Duodenal mucosa (tissue), 2 donors: ENCODE results near the gene ELOVL6.

Source experiments
- H3K27ac ChIP-seq: one replicate; pipeline ENCODE4 v1.7.0; 2013; ENCODE audit warnings: low read depth, low read length
- H3K27me3 ChIP-seq, 2 donors: one replicate each; pipeline ENCODE4 v1.7.0; 2013; ENCODE audit warnings: low read length in 2 of 2, control low read depth in 1 of 2; ENCODE audit not compliant: insufficient read depth in 2 of 2, control insufficient read depth in 1 of 2
- H3K36me3 ChIP-seq, 2 donors: one replicate each; pipeline ENCODE4 v1.7.0; 2013; ENCODE audit warnings: low read length in 2 of 2, control low read depth in 1 of 2; ENCODE audit not compliant: insufficient read depth in 2 of 2, control insufficient read depth in 1 of 2
- H3K4me1 ChIP-seq, 2 donors: one replicate each; pipeline ENCODE4 v1.7.0; 2013; ENCODE audit warnings: low read length in 2 of 2, control low read depth in 1 of 2; ENCODE audit not compliant: insufficient read depth in 2 of 2, control insufficient read depth in 1 of 2
- H3K4me3 ChIP-seq, 2 donors: one replicate each; pipeline ENCODE4 v1.7.0; 2013; ENCODE audit warnings: low read length in 2 of 2, low read depth in 1 of 2
- H3K9ac ChIP-seq, 2 donors: one replicate each; pipeline ENCODE4 v1.7.0; 2013; ENCODE audit warnings: low read length in 2 of 2, low read depth in 1 of 2
- H3K9me3 ChIP-seq, 2 donors: one replicate each; pipeline ENCODE4 v1.7.0; 2013; ENCODE audit warnings: low read length in 2 of 2, control low read depth in 1 of 2; ENCODE audit not compliant: control insufficient read depth in 1 of 2

Gene ELOVL6

DNA sequence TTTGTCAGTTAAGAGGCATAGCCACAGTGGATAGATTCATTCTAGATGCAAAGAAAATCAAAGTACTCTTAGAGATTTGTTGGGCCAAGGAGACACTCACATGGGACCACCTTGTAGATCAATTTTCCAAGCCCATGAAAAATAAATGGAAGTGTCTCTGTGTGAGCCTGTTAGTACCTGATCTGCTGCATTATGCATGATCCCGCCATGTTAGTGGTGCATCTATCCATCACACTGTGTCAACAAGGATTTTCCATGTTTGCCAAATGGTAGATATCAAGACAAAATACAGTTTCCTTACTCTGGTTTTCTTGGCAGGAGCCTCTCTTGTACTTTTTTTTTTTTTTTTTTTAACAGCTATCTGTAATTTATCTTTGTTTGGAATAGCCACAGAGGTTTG, 173.4 kb downstream of the ELOVL6 start:
- H3K27me3 ChIP-seq, result no peaks in the 10 kb centered on the region
- no peak overlapping the region for H3K9ac ChIP-seq
- no peaks in the 10 kb centered on the region for H3K36me3 ChIP-seq
- H3K4me1 ChIP-seq, result no peaks in the 10 kb centered on the region
- no peak overlapping the region for H3K4me3 ChIP-seq
- H3K27ac ChIP-seq, result no peak overlapping the region
- no peaks in the 10 kb centered on the region for H3K9me3 ChIP-seq

GRCh38 chr4:110022457-110022856, 176.0 kb downstream of the ELOVL6 start:
- Histone ChIP-seq H3K4me1 (no peaks in the 10 kb centered on the region), H3K27ac (no peak overlapping the region), H3K27me3 (no peaks in the 10 kb centered on the region), H3K9me3 (no peaks in the 10 kb centered on the region), H3K36me3 (no peaks in the 10 kb centered on the region), H3K4me3 (no peak overlapping the region), H3K9ac (no peak overlapping the region)

- H3K4me3 ChIP-seq, result no peak overlapping the region
- H3K4me1 ChIP-seq, result no peaks in the 10 kb centered on the region
- no peaks in the 10 kb centered on the region for H3K9me3 ChIP-seq
- H3K9ac ChIP-seq, result no peak overlapping the region
- no peak overlapping the region for H3K27ac ChIP-seq
- no peaks in the 10 kb centered on the region for H3K27me3 ChIP-seq
- no peaks in the 10 kb centered on the region for H3K36me3 ChIP-seq
Observed at GRCh38 chr4:110020646-110021443, 177.6 kb downstream of the ELOVL6 start.

DNA sequence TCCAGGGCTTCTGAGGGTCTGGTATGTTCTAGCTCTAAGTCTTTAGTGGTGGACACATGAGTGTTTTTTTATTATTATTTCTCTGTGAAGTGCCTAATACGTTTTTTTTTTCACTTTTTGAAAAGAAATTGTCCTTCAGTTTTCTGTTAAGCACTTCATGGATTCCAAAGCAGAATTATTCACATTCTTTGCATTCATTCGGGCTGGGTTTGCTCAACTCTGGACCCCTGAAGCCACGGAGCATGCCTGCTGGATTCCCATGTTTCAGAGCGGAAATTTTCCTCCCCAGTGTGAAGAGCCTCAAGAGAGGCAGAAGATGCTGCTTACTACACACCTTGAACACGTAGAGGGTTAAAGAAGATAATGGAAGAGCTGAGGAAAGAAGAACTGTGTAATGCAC, 178.3 kb downstream of the ELOVL6 start:
- Histone ChIP-seq H3K27ac (no peak overlapping the region), H3K9me3 (no peaks in the 10 kb centered on the region), H3K9ac (no peak overlapping the region), H3K27me3 (no peaks in the 10 kb centered on the region), H3K4me3 (no peak overlapping the region), H3K4me1 (no peaks in the 10 kb centered on the region), H3K36me3 (no peaks in the 10 kb centered on the region)

GRCh38 chr4:110019153-110019552, 179.3 kb downstream of the ELOVL6 start:
- no peak overlapping the region for H3K4me3 ChIP-seq
- H3K36me3 ChIP-seq, result no peaks in the 10 kb centered on the region
- H3K27ac ChIP-seq, result no peak overlapping the region
- no peaks in the 10 kb centered on the region for H3K27me3 ChIP-seq
- no peak overlapping the region for H3K9ac ChIP-seq
- H3K4me1 ChIP-seq, result no peaks in the 10 kb centered on the region
- no peaks in the 10 kb centered on the region for H3K9me3 ChIP-seq

DNA sequence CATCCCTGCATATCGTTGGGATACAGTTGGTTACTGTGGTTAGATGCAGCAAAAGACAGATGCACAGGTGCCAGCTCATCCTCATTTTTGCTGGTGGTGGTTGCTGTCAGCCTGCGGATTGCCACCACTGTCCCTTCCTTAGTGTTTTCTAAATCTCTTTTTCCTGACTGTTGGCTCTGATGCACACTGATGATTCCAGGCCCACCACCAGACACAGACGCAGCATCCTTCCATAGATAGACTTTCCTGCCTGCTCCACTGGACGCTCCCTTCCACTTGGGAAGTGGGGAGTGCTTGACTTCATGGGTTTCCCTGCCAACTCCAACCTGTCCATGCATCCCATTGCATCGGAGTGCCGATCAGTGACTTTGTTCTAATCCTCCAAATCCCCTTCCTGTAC, 184.2 kb downstream of the ELOVL6 start:
- Histone ChIP-seq H3K4me3 (no peak overlapping the region), H3K9me3 (no peaks in the 10 kb centered on the region), H3K27ac (no peak overlapping the region), H3K4me1 (no peaks in the 10 kb centered on the region), H3K9ac (no peak overlapping the region), H3K27me3 (no peaks in the 10 kb centered on the region), H3K36me3 (no peaks in the 10 kb centered on the region)

- Histone ChIP-seq H3K9ac (no peak overlapping the region), H3K27ac (no peak overlapping the region), H3K9me3 (no peaks in the 10 kb centered on the region), H3K27me3 (no peaks in the 10 kb centered on the region), H3K4me1 (no peaks in the 10 kb centered on the region), H3K4me3 (no peak overlapping the region), H3K36me3 (no peaks in the 10 kb centered on the region)
Observed at GRCh38 chr4:110012917-110013316, 185.5 kb downstream of the ELOVL6 start.

GRCh38 chr4:110010797-110011196, 187.6 kb downstream of the ELOVL6 start:
- no peaks in the 10 kb centered on the region for H3K36me3 ChIP-seq
- no peaks in the 10 kb centered on the region for H3K27me3 ChIP-seq
- no peak overlapping the region for H3K27ac ChIP-seq
- H3K4me3 ChIP-seq, result no peak overlapping the region
- no peak overlapping the region for H3K9ac ChIP-seq
- no peaks in the 10 kb centered on the region for H3K9me3 ChIP-seq
- H3K4me1 ChIP-seq, result peaks cover 6 to 12% of the 10 kb centered on the region in 2 donors

- Histone ChIP-seq H3K4me1 (peaks cover 6 to 12% of the 10 kb centered on the region in 2 donors), H3K9ac (no peak overlapping the region), H3K27ac (no peak overlapping the region), H3K36me3 (no peaks in the 10 kb centered on the region), H3K27me3 (no peaks in the 10 kb centered on the region), H3K4me3 (no peak overlapping the region), H3K9me3 (no peaks in the 10 kb centered on the region)
Observed at GRCh38 chr4:110009550-110009949, 188.9 kb downstream of the ELOVL6 start.

GRCh38 chr4:110008540-110008939, 189.9 kb downstream of the ELOVL6 start:
- no peak overlapping the region for H3K4me3 ChIP-seq
- no peak overlapping the region for H3K9ac ChIP-seq
- peaks cover 6 to 12% of the 10 kb centered on the region in 2 donors for H3K4me1 ChIP-seq
- no peaks in the 10 kb centered on the region for H3K27me3 ChIP-seq
- H3K36me3 ChIP-seq, result no peaks in the 10 kb centered on the region
- H3K27ac ChIP-seq, result no peak overlapping the region
- H3K9me3 ChIP-seq, result no peaks in the 10 kb centered on the region
